ENCODE data around the gene GTF3C4. TPM values are rescaled to one million over a fixed set of nuclear protein-coding genes. Genes with fewer than 3 reads are reported as not detected.

The GTF3C4 gene
- total and polyA plus RNA-seq, 3 donors from 2014 or later, result 17.2 to 19.4 (median 18.4) TPM

- H3K4me1 ChIP-seq, result no peaks in the 10 kb centered on the region
- H3K36me3 ChIP-seq (ENCODE audit: low read depth, missing control alignments), result no peaks in the 10 kb centered on the region
- H3K27ac ChIP-seq, result no peak overlapping the region
These were observed 21.6 kb upstream of the GTF3C4 start for GRCh38 chr9:132648685-132649084.

GRCh38 chr9:132651259-132651658 is 19.0 kb upstream of the GTF3C4 start:
- intact Hi-C loops (cut with DNase I; ENCODE audit: low total_unique reads), result no loop called here
- no peak overlapping the region for H3K27ac ChIP-seq
- peak; percentile 64 for DNase-seq
- no peaks in the 10 kb centered on the region for H3K27me3 ChIP-seq
- no peak overlapping the region for H3K4me3 ChIP-seq
- WGBS, 2 donors, result 46 to 65% methylated on average over 6 of the region's 6 CpGs
- TF ChIP-seq CTCF (IDR thresholded peaks at IDR 0.05) (peak in 2 of 3 experiments; percentile 24 to 36), POLR2A (IDR thresholded peaks at IDR 0.05) (no peak)
- no peaks in the 10 kb centered on the region for H3K9me3 ChIP-seq
- H3K36me3 ChIP-seq (ENCODE audit: low read depth, missing control alignments), result no peaks in the 10 kb centered on the region
- no peaks in the 10 kb centered on the region for H3K4me1 ChIP-seq

More at GRCh38 chr9:132648685-132649084, 21.6 kb upstream of the GTF3C4 start:
- intact Hi-C loops (cut with DNase I; ENCODE audit: low total_unique reads), result no loop called here
- WGBS, 2 donors, result 85% methylated on average over 3 of the region's 3 CpGs
- TF ChIP-seq POLR2A (IDR thresholded peaks at IDR 0.05), result no peak
- H3K4me3 ChIP-seq, result no peak overlapping the region
- no peaks in the 10 kb centered on the region for H3K27me3 ChIP-seq
- DNase-seq, result no peak
- H3K9me3 ChIP-seq, result no peaks in the 10 kb centered on the region

- Histone ChIP-seq H3K9me3 (no peaks in the 10 kb centered on the region), H3K4me1 (no peaks in the 10 kb centered on the region), H3K36me3 (ENCODE audit: low read depth, missing control alignments) (no peaks in the 10 kb centered on the region), H3K27me3 (no peaks in the 10 kb centered on the region), H3K4me3 (no peak overlapping the region), H3K27ac (no peak overlapping the region)
- no peak for DNase-seq
- intact Hi-C loops (cut with DNase I; ENCODE audit: low total_unique reads), result no loop called here
- 87 to 88% methylated on average over 7 of the region's 7 CpGs for WGBS, 2 donors
- TF ChIP-seq CTCF (IDR thresholded peaks at IDR 0.05) (no peak), POLR2A (IDR thresholded peaks at IDR 0.05) (no peak)
These were observed 14.0 kb upstream of the GTF3C4 start for GRCh38 chr9:132656299-132656698.

- H3K4me3 ChIP-seq, result no peak overlapping the region
- no peaks in the 10 kb centered on the region for H3K9me3 ChIP-seq
- 70 to 72% methylated on average over 12 of the region's 12 CpGs for WGBS, 2 donors
- no peaks in the 10 kb centered on the region for H3K27me3 ChIP-seq
- intact Hi-C loops (cut with DNase I; ENCODE audit: low total_unique reads), result no loop called here
- H3K27ac ChIP-seq, result peak overlapping the region in 1 of 2 donors; percentile 50
- no peak for TF ChIP-seq POLR2A (IDR thresholded peaks at IDR 0.05)
- TF ChIP-seq CTCF (IDR thresholded peaks at IDR 0.05), result no peak
- no peaks in the 10 kb centered on the region for H3K36me3 ChIP-seq (ENCODE audit: low read depth, missing control alignments)
- H3K4me1 ChIP-seq, result no peaks in the 10 kb centered on the region
- DNase-seq, result no peak
These were observed 7.9 kb upstream of the GTF3C4 start for GRCh38 chr9:132662152-132662945.

GRCh38 chr9:132663117-132663516 is 7.1 kb upstream of the GTF3C4 start:
- H3K27ac ChIP-seq, result peak overlapping the region in 1 of 2 donors; percentile 50
- H3K27me3 ChIP-seq, result no peaks in the 10 kb centered on the region
- WGBS, 2 donors, result 53 to 60% methylated on average over 11 of the region's 11 CpGs
- H3K9me3 ChIP-seq, result no peaks in the 10 kb centered on the region
- no peak for TF ChIP-seq CTCF (IDR thresholded peaks at IDR 0.05)
- TF ChIP-seq POLR2A (IDR thresholded peaks at IDR 0.05), result no peak
- no peaks in the 10 kb centered on the region for H3K4me1 ChIP-seq
- DNase-seq, result no peak
- no peaks in the 10 kb centered on the region for H3K36me3 ChIP-seq (ENCODE audit: low read depth, missing control alignments)
- no peak overlapping the region for H3K4me3 ChIP-seq
- intact Hi-C loops (cut with DNase I; ENCODE audit: low total_unique reads), result no loop called here

Data from testis (tissue), 3 donors.